Measurements from ENCODE around the gene FLOT1. TPM values are rescaled to one million over a fixed set of nuclear protein-coding genes. Genes with fewer than 3 reads are reported as not detected.

Gene FLOT1
- total and polyA plus RNA-seq, 2 of the 13 experiments (the other 11 are each of a cell fraction or from before 2014, with no cell fraction given): 82.3 to 130 TPM

DNA sequence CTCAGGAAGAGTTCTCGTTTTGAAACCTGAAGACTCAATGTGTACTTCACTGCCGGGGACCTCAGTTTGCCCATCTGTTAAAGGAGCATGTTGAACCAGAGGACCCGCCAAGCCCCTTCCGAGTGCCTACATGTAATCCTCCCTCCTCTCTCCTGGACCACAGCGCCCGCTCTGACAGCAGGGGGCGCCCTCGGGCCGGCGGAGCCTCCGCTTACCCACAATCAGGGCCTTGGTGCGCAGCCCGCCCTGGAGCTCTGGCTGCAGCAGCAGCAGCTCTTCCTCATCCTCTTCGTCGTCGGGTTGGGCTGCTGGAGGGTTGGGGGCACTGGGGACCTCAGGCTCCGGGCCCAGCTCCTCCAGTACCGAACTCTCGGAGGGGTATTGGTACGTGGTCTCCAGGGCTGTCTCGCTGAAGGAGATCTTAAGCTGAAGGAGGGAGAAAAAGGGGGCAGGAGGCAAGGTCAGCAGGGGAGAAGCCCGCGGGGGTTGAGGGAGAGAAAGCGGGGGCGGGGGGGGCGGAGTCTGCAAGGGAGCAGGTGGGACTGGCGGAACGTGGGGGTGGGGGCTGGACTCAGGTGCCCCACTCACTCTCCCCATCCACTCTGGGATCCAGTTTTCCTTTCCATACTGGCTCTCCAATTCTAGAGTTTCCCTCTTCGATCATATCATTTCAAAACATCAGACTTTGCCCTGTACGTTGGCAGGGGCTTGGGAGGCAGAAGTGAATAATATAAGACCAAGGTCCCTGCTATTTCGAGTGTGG lies 63.3 kb downstream of the FLOT1 start (continued):
- TF ChIP-seq ZNF788 (CRISPR knock-in tag; IDR thresholded peaks at IDR 0.05; ENCODE audit: borderline replicate concordance) (peak; percentile 53; the same call in 1 of the 2 replicates), AGO1 (IDR thresholded peaks at IDR 0.05; ENCODE audit: low read depth, low read length, poor library complexity, severe bottlenecking) (peak; percentile 55), HNRNPH1 (optimal IDR thresholded peaks at IDR 0.05; ENCODE audit: low read depth, low read length) (no peak), ZNF674 (CRISPR knock-in tag; IDR thresholded peaks at IDR 0.05; ENCODE audit: low read depth) (no peak), HDAC6 (IDR thresholded peaks at IDR 0.05; ENCODE audit: low read depth, low read length) (no peak), GATAD1 (CRISPR knock-in tag; IDR thresholded peaks at IDR 0.05) (peak; percentile 77), SP5 (CRISPR knock-in tag; IDR thresholded peaks at IDR 0.05; ENCODE audit: borderline replicate concordance, low read depth) (0 out of 2 replicates have a peak, but pooled peaks have one; percentile 42), RBM22 (optimal IDR thresholded peaks at IDR 0.05; ENCODE audit: low read length) (no peak), POLR2AphosphoS2 (IDR thresholded peaks at IDR 0.05; ENCODE audit: low read depth, low read length) (no peak), HOXA3 (CRISPR knock-in tag; IDR thresholded peaks at IDR 0.05) (peak; percentile 56), ZNF350 (CRISPR knock-in tag; IDR thresholded peaks at IDR 0.05; ENCODE audit: borderline replicate concordance, low read depth) (peak; percentile 49; the same call in 1 of the 2 replicates), KAT2B (IDR thresholded peaks at IDR 0.05; ENCODE audit: borderline replicate concordance, low read depth, low read length) (no peak)
- TF ChIP-seq, protein P1, sequence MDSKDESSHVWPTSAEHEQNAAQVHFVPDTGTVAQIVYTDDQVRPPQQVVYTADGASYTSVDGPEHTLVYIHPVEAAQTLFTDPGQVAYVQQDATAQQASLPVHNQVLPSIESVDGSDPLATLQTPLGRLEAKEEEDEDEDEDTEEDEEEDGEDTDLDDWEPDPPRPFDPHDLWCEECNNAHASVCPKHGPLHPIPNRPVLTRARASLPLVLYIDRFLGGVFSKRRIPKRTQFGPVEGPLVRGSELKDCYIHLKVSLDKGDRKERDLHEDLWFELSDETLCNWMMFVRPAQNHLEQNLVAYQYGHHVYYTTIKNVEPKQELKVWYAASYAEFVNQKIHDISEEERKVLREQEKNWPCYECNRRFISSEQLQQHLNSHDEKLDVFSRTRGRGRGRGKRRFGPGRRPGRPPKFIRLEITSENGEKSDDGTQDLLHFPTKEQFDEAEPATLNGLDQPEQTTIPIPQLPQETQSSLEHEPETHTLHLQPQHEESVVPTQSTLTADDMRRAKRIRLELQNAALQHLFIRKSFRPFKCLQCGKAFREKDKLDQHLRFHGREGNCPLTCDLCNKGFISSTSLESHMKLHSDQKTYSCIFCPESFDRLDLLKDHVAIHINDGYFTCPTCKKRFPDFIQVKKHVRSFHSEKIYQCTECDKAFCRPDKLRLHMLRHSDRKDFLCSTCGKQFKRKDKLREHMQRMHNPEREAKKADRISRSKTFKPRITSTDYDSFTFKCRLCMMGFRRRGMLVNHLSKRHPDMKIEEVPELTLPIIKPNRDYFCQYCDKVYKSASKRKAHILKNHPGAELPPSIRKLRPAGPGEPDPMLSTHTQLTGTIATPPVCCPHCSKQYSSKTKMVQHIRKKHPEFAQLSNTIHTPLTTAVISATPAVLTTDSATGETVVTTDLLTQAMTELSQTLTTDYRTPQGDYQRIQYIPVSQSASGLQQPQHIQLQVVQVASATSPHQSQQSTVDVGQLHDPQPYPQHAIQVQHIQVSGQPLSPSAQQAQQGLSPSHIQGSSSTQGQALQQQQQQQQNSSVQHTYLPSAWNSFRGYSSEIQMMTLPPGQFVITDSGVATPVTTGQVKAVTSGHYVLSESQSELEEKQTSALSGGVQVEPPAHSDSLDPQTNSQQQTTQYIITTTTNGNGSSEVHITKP (CRISPR knock-in tag; IDR thresholded peaks at IDR 0.05; ENCODE audit: low read depth): peak; percentile 58; the same call in 1 of the 2 replicates
- TF ChIP-seq, protein P2, sequence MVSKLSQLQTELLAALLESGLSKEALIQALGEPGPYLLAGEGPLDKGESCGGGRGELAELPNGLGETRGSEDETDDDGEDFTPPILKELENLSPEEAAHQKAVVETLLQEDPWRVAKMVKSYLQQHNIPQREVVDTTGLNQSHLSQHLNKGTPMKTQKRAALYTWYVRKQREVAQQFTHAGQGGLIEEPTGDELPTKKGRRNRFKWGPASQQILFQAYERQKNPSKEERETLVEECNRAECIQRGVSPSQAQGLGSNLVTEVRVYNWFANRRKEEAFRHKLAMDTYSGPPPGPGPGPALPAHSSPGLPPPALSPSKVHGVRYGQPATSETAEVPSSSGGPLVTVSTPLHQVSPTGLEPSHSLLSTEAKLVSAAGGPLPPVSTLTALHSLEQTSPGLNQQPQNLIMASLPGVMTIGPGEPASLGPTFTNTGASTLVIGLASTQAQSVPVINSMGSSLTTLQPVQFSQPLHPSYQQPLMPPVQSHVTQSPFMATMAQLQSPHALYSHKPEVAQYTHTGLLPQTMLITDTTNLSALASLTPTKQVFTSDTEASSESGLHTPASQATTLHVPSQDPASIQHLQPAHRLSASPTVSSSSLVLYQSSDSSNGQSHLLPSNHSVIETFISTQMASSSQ (IDR thresholded peaks at IDR 0.05; ENCODE audit: low read depth): no peak
- TF ChIP-seq, protein P2 (CRISPR knock-in tag; IDR thresholded peaks at IDR 0.05; ENCODE audit: borderline replicate concordance): 0 out of 2 replicates have a peak, but pooled peaks have one; percentile 13
- TF ChIP-seq, protein P3, sequence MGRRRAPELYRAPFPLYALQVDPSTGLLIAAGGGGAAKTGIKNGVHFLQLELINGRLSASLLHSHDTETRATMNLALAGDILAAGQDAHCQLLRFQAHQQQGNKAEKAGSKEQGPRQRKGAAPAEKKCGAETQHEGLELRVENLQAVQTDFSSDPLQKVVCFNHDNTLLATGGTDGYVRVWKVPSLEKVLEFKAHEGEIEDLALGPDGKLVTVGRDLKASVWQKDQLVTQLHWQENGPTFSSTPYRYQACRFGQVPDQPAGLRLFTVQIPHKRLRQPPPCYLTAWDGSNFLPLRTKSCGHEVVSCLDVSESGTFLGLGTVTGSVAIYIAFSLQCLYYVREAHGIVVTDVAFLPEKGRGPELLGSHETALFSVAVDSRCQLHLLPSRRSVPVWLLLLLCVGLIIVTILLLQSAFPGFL (CRISPR knock-in tag; IDR thresholded peaks at IDR 0.05): no peak
- TF ChIP-seq, protein P4, sequence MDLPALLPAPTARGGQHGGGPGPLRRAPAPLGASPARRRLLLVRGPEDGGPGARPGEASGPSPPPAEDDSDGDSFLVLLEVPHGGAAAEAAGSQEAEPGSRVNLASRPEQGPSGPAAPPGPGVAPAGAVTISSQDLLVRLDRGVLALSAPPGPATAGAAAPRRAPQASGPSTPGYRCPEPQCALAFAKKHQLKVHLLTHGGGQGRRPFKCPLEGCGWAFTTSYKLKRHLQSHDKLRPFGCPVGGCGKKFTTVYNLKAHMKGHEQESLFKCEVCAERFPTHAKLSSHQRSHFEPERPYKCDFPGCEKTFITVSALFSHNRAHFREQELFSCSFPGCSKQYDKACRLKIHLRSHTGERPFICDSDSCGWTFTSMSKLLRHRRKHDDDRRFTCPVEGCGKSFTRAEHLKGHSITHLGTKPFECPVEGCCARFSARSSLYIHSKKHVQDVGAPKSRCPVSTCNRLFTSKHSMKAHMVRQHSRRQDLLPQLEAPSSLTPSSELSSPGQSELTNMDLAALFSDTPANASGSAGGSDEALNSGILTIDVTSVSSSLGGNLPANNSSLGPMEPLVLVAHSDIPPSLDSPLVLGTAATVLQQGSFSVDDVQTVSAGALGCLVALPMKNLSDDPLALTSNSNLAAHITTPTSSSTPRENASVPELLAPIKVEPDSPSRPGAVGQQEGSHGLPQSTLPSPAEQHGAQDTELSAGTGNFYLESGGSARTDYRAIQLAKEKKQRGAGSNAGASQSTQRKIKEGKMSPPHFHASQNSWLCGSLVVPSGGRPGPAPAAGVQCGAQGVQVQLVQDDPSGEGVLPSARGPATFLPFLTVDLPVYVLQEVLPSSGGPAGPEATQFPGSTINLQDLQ (CRISPR knock-in tag; IDR thresholded peaks at IDR 0.05): no peak
